Smooth muscle cell (in vitro differentiated cells): ENCODE measurements around the gene YPEL5. TPM values are rescaled to one million over a fixed set of nuclear protein-coding genes. Genes with fewer than 3 reads are reported as not detected.

Source experiments
- DNase-seq: peaks from one replicate; lab custom pipeline; 2025; ENCODE audit not compliant: unreplicated experiment; lab: John Stamatoyannopoulos, UW
- H2AFZ ChIP-seq: fragments of 200-600 bp; sonication (generic); 2 replicates; pipeline ENCODE4 v1.6.0; 2016; ENCODE audit warnings: antibody characterized with exemption, low read depth, mild to moderate bottlenecking
- H3F3A ChIP-seq: fragments of 200-600 bp; sonication (generic); 2 replicates; pipeline ENCODE4 v1.6.0; 2017; ENCODE audit warnings: antibody characterized with exemption, low read depth
- H3K27ac ChIP-seq: fragments of 200-600 bp; sonication (generic); 2 replicates; pipeline ENCODE4 v1.5.1; 2016; ENCODE audit warnings: low read depth, mild to moderate bottlenecking
- H3K27me3 ChIP-seq: fragments of 200-600 bp; sonication (generic); 2 replicates; pipeline ENCODE4 v1.6.1; 2016; ENCODE audit warnings: low read depth, mild to moderate bottlenecking
- H3K36me3 ChIP-seq: fragments of 200-600 bp; sonication (generic); 2 replicates; pipeline ENCODE4 v1.5.1; 2016; ENCODE audit warnings: low read depth
- H3K4me1 ChIP-seq: fragments of 200-600 bp; sonication (generic); 2 replicates; pipeline ENCODE4 v1.5.1; 2016; ENCODE audit warnings: low read depth
- H3K4me2 ChIP-seq: fragments of 200-600 bp; sonication (generic); 2 replicates; pipeline ENCODE4 v1.6.0; 2016; ENCODE audit warnings: mild to moderate bottlenecking
- H3K4me3 ChIP-seq: fragments of 200-600 bp; sonication (generic); 2 replicates; pipeline ENCODE4 v1.5.1; 2016; ENCODE audit warnings: mild to moderate bottlenecking
- H3K79me2 ChIP-seq: fragments of 200-600 bp; sonication (generic); 2 replicates; pipeline ENCODE4 v1.6.0; 2016; ENCODE audit warnings: low read depth, mild to moderate bottlenecking
- H3K9ac ChIP-seq: fragments of 200-600 bp; sonication (generic); 2 replicates; pipeline ENCODE4 v1.6.0; 2016; ENCODE audit warnings: low read depth
- H3K9me3 ChIP-seq: fragments of 200-600 bp; sonication (generic); replicated peaks from 2 replicates; pipeline ENCODE4 v1.5.1; 2016; ENCODE audit warnings: low read depth
- H4K20me1 ChIP-seq: fragments of 200-600 bp; sonication (generic); 2 replicates; pipeline ENCODE4 v1.6.0; 2016; ENCODE audit warnings: low read depth
- CTCF ChIP-seq: fragments of 200-600 bp; sonication (generic); IDR thresholded peaks from 2 replicates; pipeline ENCODE4 v1.5.1; 2017; ENCODE audit warnings: borderline replicate concordance, mild to moderate bottlenecking, antibody characterized with exemption; ENCODE audit not compliant: insufficient read depth, poor library complexity, severe bottlenecking
- WGBS: methylation state at CpG from one replicate; pipeline ENCODE4 v1.1.7; 2016; ENCODE audit warnings: low lambda C conversion rate; 5-methylcytosine and 5-hydroxymethylcytosine counted together
- polyA plus RNA-seq: library from polyadenylated mRNA; unstranded; fragments of >200 nt; fragmentation: Nextera tagmentation; extraction: Ambion mirVana; gene quantifications from 2 replicates; pipeline ENCODE4 v1.2.1, GENCODE V29; 2016
- total RNA-seq: library from RNA; depleted of rRNA; stranded (reverse); fragments of >200 nt; gene quantifications from 2 replicates; pipeline ENCODE4 v1.2.3, GENCODE V29; 2014

The YPEL5 gene
- total and polyA plus RNA-seq, 2 experiments from 2014 or later = 95.7 to 155 TPM

- Histone ChIP-seq H2AFZ (no peak overlapping the region), H3K4me3 (peak overlapping the region; percentile 96), H3K27me3 (no peaks in the 10 kb centered on the region), H3K4me1 (peaks cover 39% of the 10 kb centered on the region), H3K36me3 (no peaks in the 10 kb centered on the region), H3K9ac (no peak overlapping the region), H3K9me3 (no peaks in the 10 kb centered on the region), H3K79me2 (peaks cover 62% of the 10 kb centered on the region), H3K4me2 (peak overlapping the region; percentile 90), H4K20me1 (peaks cover 68% of the 10 kb centered on the region), H3F3A (peaks cover 7% of the 10 kb centered on the region), H3K27ac (peak overlapping the region; percentile 100)
- no peak for TF ChIP-seq CTCF
- 17% methylated on average over 6 of the region's 6 CpGs for WGBS
- no peak for DNase-seq
Measured at GRCh38 chr2:30149513-30149912, 2.7 kb downstream of the YPEL5 start.

GRCh38 chr2:30149976-30150375 lies 3.2 kb downstream of the YPEL5 start:
- H3K9me3 ChIP-seq = no peaks in the 10 kb centered on the region
- H3F3A ChIP-seq = peaks cover 7% of the 10 kb centered on the region
- peaks cover 64% of the 10 kb centered on the region for H3K79me2 ChIP-seq
- H4K20me1 ChIP-seq = peaks cover 72% of the 10 kb centered on the region
- peak overlapping the region; percentile 96 for H3K4me3 ChIP-seq
- H3K36me3 ChIP-seq = no peaks in the 10 kb centered on the region
- peak overlapping the region; percentile 100 for H3K27ac ChIP-seq
- peak overlapping the region; percentile 90 for H3K4me2 ChIP-seq
- no peak for TF ChIP-seq CTCF
- 23% methylated on average over 1 of the region's 1 CpG for WGBS
- H2AFZ ChIP-seq = no peak overlapping the region
- H3K4me1 ChIP-seq = peaks cover 39% of the 10 kb centered on the region
- H3K27me3 ChIP-seq = no peaks in the 10 kb centered on the region
- H3K9ac ChIP-seq = no peak overlapping the region
- DNase-seq = no peak

GRCh38 chr2:30150786-30151185 lies 4.0 kb downstream of the YPEL5 start:
- Histone ChIP-seq H3K9me3 (no peaks in the 10 kb centered on the region), H3K4me3 (no peak overlapping the region), H3F3A (peaks cover 7% of the 10 kb centered on the region), H3K79me2 (peaks cover 68% of the 10 kb centered on the region), H2AFZ (no peak overlapping the region), H4K20me1 (peaks cover 80% of the 10 kb centered on the region), H3K9ac (no peak overlapping the region), H3K4me2 (no peak overlapping the region), H3K27ac (peak overlapping the region; percentile 100), H3K36me3 (no peaks in the 10 kb centered on the region), H3K4me1 (peaks cover 37% of the 10 kb centered on the region), H3K27me3 (no peaks in the 10 kb centered on the region)
- TF ChIP-seq CTCF = no peak
- no peak for DNase-seq
- WGBS = 82% methylated on average over 4 of the region's 4 CpGs

GRCh38 chr2:30152385-30152784 lies 5.6 kb downstream of the YPEL5 start:
- Histone ChIP-seq H3K9me3 (no peaks in the 10 kb centered on the region), H4K20me1 (peaks cover 96% of the 10 kb centered on the region), H3K36me3 (peaks cover 4% of the 10 kb centered on the region), H3F3A (peaks cover 7% of the 10 kb centered on the region), H3K79me2 (peaks cover 75% of the 10 kb centered on the region), H3K4me2 (no peak overlapping the region), H3K4me3 (no peak overlapping the region), H2AFZ (no peak overlapping the region), H3K9ac (no peak overlapping the region), H3K27me3 (no peaks in the 10 kb centered on the region), H3K4me1 (peaks cover 34% of the 10 kb centered on the region), H3K27ac (no peak overlapping the region)
- DNase-seq = no peak
- TF ChIP-seq CTCF = no peak
- 92% methylated on average over 1 of the region's 1 CpG for WGBS
